H1 (cell line): Measurements from ENCODE around the gene TNS1. TPM values are rescaled to one million over a fixed set of nuclear protein-coding genes. Genes with fewer than 3 reads are reported as not detected.

Experiments
- CTCF ChIP-seq, 3 experiments: IDR thresholded peaks; 1 replicate in 2 of 3; 2 replicates in 1 of 3; pipeline versions ENCODE4 v1.5.1 to v1.6.1; 2011; ENCODE audit warnings: low read length in 3 of 3, mild to moderate bottlenecking in 3 of 3, inconsistent platforms in 2 of 3, low read depth in 1 of 3, moderate library complexity in 1 of 3; ENCODE audit not compliant: insufficient read depth in 1 of 3; ENCODE audit errors: control extremely low read depth in 1 of 3
- MAX ChIP-seq: IDR thresholded peaks from 2 replicates; pipeline ENCODE4 v1.6.1; 2012; ENCODE audit warnings: inconsistent platforms
- TEAD4 ChIP-seq: IDR thresholded peaks from 2 replicates; pipeline ENCODE4 v1.6.1; 2012; ENCODE audit warnings: low read depth, low read length, inconsistent platforms, mixed read lengths
- polyA plus RNA-seq, 7 experiments: library from polyadenylated mRNA; depleted of rRNA in 3 of 7; stranded (reverse) in 5 of 7; unstranded in 2 of 7; fragments of >200 nt in 5 of 7; fragments of 200-250 nt in 2 of 7; gene quantifications; 1 replicate in 5 of 7; 2 replicates in 1 of 7; 4 replicates in 1 of 7; pipeline versions ENCODE4 v1.2.1 to v1.2.3, GENCODE V29; 2011 to 2013; ENCODE audit warnings: missing spikeins in 2 of 7, mixed read lengths in 2 of 7
- total RNA-seq: library from RNA; stranded (reverse); fragmentation: NEBNext Ultra II Directional; extraction: Animal tissue kit (Norgen Biotek cat#: 25700); gene quantifications from 2 replicates; pipeline ENCODE4 v1.2.1, GENCODE V29; 2021

The TNS1 gene
- total and polyA plus RNA-seq, 2 of the 8 experiments (the other 6 are each of a cell fraction or from before 2014, with no cell fraction given), result 1.5 to 5.1 TPM

DNA sequence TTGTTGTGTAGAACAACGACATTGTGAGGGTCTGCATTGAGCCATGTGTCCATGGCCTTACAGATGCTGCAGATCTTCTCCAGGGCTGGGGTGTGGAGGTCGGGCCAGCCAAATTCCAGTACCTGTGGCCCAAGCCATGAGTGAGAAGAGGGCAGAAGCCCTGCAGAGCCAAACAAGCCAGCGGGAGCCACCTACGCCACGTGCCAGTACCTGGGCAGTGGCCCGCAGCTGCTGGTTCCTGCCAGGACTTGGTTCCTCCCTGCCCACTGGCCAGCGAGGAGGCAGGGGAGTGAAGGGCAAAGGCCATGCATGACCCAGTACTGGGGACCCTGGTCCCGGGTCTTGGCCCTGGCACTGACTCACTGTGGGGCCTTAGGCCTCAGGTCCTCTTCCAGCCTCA lies 109.4 kb downstream of the TNS1 start (continued):
- TF ChIP-seq TEAD4, result no peak
- no peak for TF ChIP-seq CTCF (IDR thresholded peaks at IDR 0.05; ENCODE audit: control extremely low read depth in 1 of 3, insufficient read depth in 1 of 3, low read depth in 1 of 3, low read length in 3 of 3)
- TF ChIP-seq MAX, result no peak
